Stimulated activated CD4-positive, alpha-beta T cell treated with anti-CD3 and anti-CD28 coated beads, Interleukin-2, amount 100 ng/mL, for 48 hours (primary cell): ENCODE measurements around the gene IL6R.
"Not testable (repeated sequence)": the region's sequence is repeated elsewhere in the genome, so short reads cannot be mapped to it uniquely, and the experiment has no call there.

Experiments used
- DNase-seq, 2 donors: peaks; one replicate each; pipeline ENCODE4 v3.0.0-alpha.2; 2020

Gene IL6R

GRCh38 chr1:154404984-154405746 lies at the start of gene IL6R:
IL6R (plus strand) TSS chr1:154405343; CDS start chr1:154405630, 287 bp downstream.
- peak; percentile 54 to 62 for DNase-seq

GRCh38 chr1:154358519-154358918 lies 46.6 kb upstream of the IL6R start:
- no peak for DNase-seq

- no peak for DNase-seq
Observed at GRCh38 chr1:154360288-154360687, 44.9 kb upstream of the IL6R start.

- DNase-seq, result not testable (repeated sequence)
Observed at GRCh38 chr1:154360881-154361280, 44.3 kb upstream of the IL6R start.

- no peak for DNase-seq
Observed at GRCh38 chr1:154361357-154361756, 43.8 kb upstream of the IL6R start.

GRCh38 chr1:154371436-154371835 lies 33.7 kb upstream of the IL6R start:
- no peak for DNase-seq

GRCh38 chr1:154373777-154374357 lies 31.3 kb upstream of the IL6R start:
- DNase-seq, result peak in 1 of 2 donors; percentile 13

- no peak for DNase-seq
Observed at GRCh38 chr1:154379301-154379700, 25.8 kb upstream of the IL6R start.

GRCh38 chr1:154384650-154385489 lies 20.3 kb upstream of the IL6R start:
- DNase-seq, result no peak

GRCh38 chr1:154386643-154387352 lies 18.3 kb upstream of the IL6R start:
- peak; percentile 67 to 72 for DNase-seq

- DNase-seq, result no peak
Observed at GRCh38 chr1:154391086-154391770, 13.9 kb upstream of the IL6R start.

- DNase-seq, result no peak
Observed at GRCh38 chr1:154398141-154398540, 7.0 kb upstream of the IL6R start.

- no peak for DNase-seq
Observed at GRCh38 chr1:154398678-154399077, 6.5 kb upstream of the IL6R start.

GRCh38 chr1:154400381-154400801 lies 4.8 kb upstream of the IL6R start:
- DNase-seq, result no peak

- DNase-seq, result no peak
Observed at GRCh38 chr1:154402409-154402921, 2.7 kb upstream of the IL6R start.

GRCh38 chr1:154403261-154403943 lies 1.7 kb upstream of the IL6R start:
- no peak for DNase-seq

GRCh38 chr1:154403983-154404382 lies 1.2 kb upstream of the IL6R start:
- DNase-seq, result no peak

GRCh38 chr1:154404511-154404931 lies 622 bp upstream of the IL6R start:
- DNase-seq, result no peak

GRCh38 chr1:154405747-154406571 lies 816 bp downstream of the IL6R start:
- DNase-seq, result peak; percentile 56 to 59

GRCh38 chr1:154406572-154406879 lies 1.4 kb downstream of the IL6R start:
- no peak for DNase-seq

GRCh38 chr1:154406886-154407197 lies 1.7 kb downstream of the IL6R start:
- no peak for DNase-seq
